ENCODE results near the gene RPSA.

- no peak for TF ChIP-seq CTCF (IDR thresholded peaks at IDR 0.05; ENCODE audit: low read depth, low read length)
- no peak for TF ChIP-seq MAX (IDR thresholded peaks at IDR 0.05; ENCODE audit: low read depth, low read length)
- no peak for TF ChIP-seq POLR2A (IDR thresholded peaks at IDR 0.05; ENCODE audit: extremely low read depth, insufficient read length)
These were observed 7.8 kb upstream of the RPSA start for GRCh38 chr3:39398700-39399099.

Data from NB4 (cell line).